Adrenal gland (tissue), 12 donors: ENCODE results near the gene KAZN. TPM values are rescaled to one million over a fixed set of nuclear protein-coding genes. Genes with fewer than 3 reads are reported as not detected.

Experiments used
- DNase-seq, 7 donors: peaks; one replicate each; pipeline ENCODE4 v3.0.0-alpha.2; 2019 to 2020
- H3K27ac ChIP-seq, 5 donors: fragments of 200-600 bp; sonication (generic) in 4 of 5; 1 replicate in 3 of 5; 2 replicates in 2 of 5; pipeline versions ENCODE4 v1.5.1 to v1.8.0; 2016 to 2020; ENCODE audit warnings: mild to moderate bottlenecking in 1 of 5
- H3K27me3 ChIP-seq: fragments of 200-600 bp; 2 replicates; pipeline ENCODE4 v1.8.0; 2021
- H3K36me3 ChIP-seq, 2 donors: fragments of 200-600 bp; replicated peaks in 1 of 2; 1 replicate in 1 of 2; 2 replicates in 1 of 2; pipeline versions ENCODE4 v1.5.1 to v1.8.0; 2018 to 2022
- H3K4me1 ChIP-seq, 2 donors: fragments of 200-600 bp; replicated peaks in 1 of 2; 1 replicate in 1 of 2; 2 replicates in 1 of 2; pipeline versions ENCODE4 v1.5.1 to v1.8.0; 2018 to 2021
- H3K4me3 ChIP-seq, 4 donors: fragments of 200-600 bp; sonication (generic) in 3 of 4; one replicate each; pipeline ENCODE4 v1.5.1; 2016 to 2018
- H3K9me3 ChIP-seq, 3 donors: fragments of 200-600 bp; sonication (generic) in 1 of 3; replicated peaks in 1 of 3; 1 replicate in 2 of 3; 2 replicates in 1 of 3; pipeline versions ENCODE4 v1.5.1 to v1.8.0; 2016 to 2021
- POLR2A ChIP-seq, 2 donors: fragments of 450-650 bp; IDR thresholded peaks; one replicate each; pipeline ENCODE4 v1.6.1; 2017; ENCODE audit warnings: antibody characterized with exemption in 2 of 2, mild to moderate bottlenecking in 2 of 2, moderate library complexity in 1 of 2
- WGBS, 4 donors: extraction: QIAGEN DNeasy Blood & Tissue Kit in 2 of 4; methylation state at CpG; one replicate each; pipeline versions ENCODE4 v1.1.5 to v1.1.7; 2013 to 2017; 5-methylcytosine and 5-hydroxymethylcytosine counted together
- intact Hi-C, 2 donors: fragments of 100-400 bp; cut with DNase I; formaldehyde crosslinking; loops; one replicate each; pipeline versions ENCODE4 v1.14.1 to v1.15.0; 2022 to 2023
- polyA plus RNA-seq, 3 donors: library from polyadenylated mRNA; stranded (reverse); fragments of 200-250 nt in 2 of 3; fragments of 350-450 nt in 1 of 3; fragmentation: Illumina TruSeq in 1 of 3; extraction: RNeasy Lipid Tissue Mini Kit (QIAGEN cat#74804) in 1 of 3; gene quantifications; one replicate each; pipeline ENCODE4 v1.2.3, GENCODE V29; 2013 to 2014
- total RNA-seq, 9 donors: library from RNA; depleted of rRNA in 4 of 9; stranded (reverse); fragments of >200 nt in 4 of 9; fragments of 120-200 nt in 1 of 9; fragmentation: NEBNext Ultra II Directional in 1 of 9; extraction: Animal tissue kit (Norgen Biotek cat#: 25700) in 1 of 9; gene quantifications; one replicate each; pipeline versions ENCODE4 v1.1.0 to v1.2.4, GENCODE V29; 2013 to 2023
- TF ChIP-seq, protein P1 (sequence below), 6 experiments: fragments of 450-650 bp in 4 of 6; fragments of 200-600 bp in 2 of 6; sonication (generic) in 1 of 6; IDR thresholded peaks; 1 replicate in 5 of 6; 2 replicates in 1 of 6; pipeline versions ENCODE4 v1.5.1 to v1.8.0; 2016 to 2021; ENCODE audit warnings: antibody characterized with exemption in 6 of 6, mild to moderate bottlenecking in 2 of 6, moderate library complexity in 1 of 6
- donor health status: healthy with polysubstance abuse.
- donor health status: Bipolar disorder and iron deficiency.
- donor health status: DM: yes; HTN: yes; CAD: no.
- donor health status: DM: no; HTN: no; CAD: no.
- donor health status: DM: no; HTN: no; CAD: no.
- donor health status: DM: yes; HTN: yes; CAD: no.

KAZN gene
- total and polyA plus RNA-seq, 12 donors, result 5.9 to 63.4 (median 29.5) TPM

DNA sequence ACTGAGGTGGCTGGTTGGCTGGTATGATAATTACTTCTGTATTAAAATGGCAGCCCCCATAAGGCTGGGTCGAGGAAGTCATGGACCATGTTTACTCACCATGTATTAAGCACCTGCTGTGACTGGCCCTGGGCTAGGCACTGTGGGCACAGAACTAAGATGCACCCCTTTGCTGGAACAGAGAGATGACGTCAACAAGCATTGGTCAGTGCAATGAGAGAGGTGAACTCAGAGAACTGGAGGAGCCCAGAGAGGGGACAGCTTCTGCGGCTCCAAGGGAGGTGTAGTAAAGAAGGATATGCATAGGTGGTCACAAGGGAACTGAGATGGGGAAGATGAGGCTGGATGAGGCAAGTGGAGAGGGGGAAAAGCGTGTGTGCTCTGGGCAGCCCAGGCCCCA is 88.7 kb downstream of the KAZN start:
- H3K4me1 ChIP-seq, result no peaks in the 10 kb centered on the region
- H3K36me3 ChIP-seq, result no peaks in the 10 kb centered on the region
- H3K27ac ChIP-seq, result no peak overlapping the region
- DNase-seq, result no peak
- H3K9me3 ChIP-seq, result no peaks in the 10 kb centered on the region
- WGBS, 4 donors, result 86 to 92% (median 86%) methylated on average over 4 of the region's 4 CpGs
- H3K4me3 ChIP-seq, result no peak overlapping the region
- intact Hi-C loops, result no loop called here
- H3K27me3 ChIP-seq, result no peaks in the 10 kb centered on the region
- no peak for TF ChIP-seq POLR2A (IDR thresholded peaks at IDR 0.05)
- TF ChIP-seq, protein P1, sequence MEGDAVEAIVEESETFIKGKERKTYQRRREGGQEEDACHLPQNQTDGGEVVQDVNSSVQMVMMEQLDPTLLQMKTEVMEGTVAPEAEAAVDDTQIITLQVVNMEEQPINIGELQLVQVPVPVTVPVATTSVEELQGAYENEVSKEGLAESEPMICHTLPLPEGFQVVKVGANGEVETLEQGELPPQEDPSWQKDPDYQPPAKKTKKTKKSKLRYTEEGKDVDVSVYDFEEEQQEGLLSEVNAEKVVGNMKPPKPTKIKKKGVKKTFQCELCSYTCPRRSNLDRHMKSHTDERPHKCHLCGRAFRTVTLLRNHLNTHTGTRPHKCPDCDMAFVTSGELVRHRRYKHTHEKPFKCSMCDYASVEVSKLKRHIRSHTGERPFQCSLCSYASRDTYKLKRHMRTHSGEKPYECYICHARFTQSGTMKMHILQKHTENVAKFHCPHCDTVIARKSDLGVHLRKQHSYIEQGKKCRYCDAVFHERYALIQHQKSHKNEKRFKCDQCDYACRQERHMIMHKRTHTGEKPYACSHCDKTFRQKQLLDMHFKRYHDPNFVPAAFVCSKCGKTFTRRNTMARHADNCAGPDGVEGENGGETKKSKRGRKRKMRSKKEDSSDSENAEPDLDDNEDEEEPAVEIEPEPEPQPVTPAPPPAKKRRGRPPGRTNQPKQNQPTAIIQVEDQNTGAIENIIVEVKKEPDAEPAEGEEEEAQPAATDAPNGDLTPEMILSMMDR (IDR thresholded peaks at IDR 0.05), result no peak

GRCh38 chr1:14689996-14690615 is 91.6 kb downstream of the KAZN start:
- TF ChIP-seq, protein P1 (IDR thresholded peaks at IDR 0.05), result no peak
- no peak for TF ChIP-seq POLR2A (IDR thresholded peaks at IDR 0.05)
- Histone ChIP-seq H3K27ac (no peak overlapping the region), H3K36me3 (no peaks in the 10 kb centered on the region), H3K9me3 (no peaks in the 10 kb centered on the region), H3K4me3 (no peak overlapping the region), H3K4me1 (no peaks in the 10 kb centered on the region), H3K27me3 (no peaks in the 10 kb centered on the region)
- 87 to 93% (median 89%) methylated on average over 15 of the region's 15 CpGs for WGBS, 4 donors
- intact Hi-C loops, result no loop called here
- DNase-seq, result no peak

DNA sequence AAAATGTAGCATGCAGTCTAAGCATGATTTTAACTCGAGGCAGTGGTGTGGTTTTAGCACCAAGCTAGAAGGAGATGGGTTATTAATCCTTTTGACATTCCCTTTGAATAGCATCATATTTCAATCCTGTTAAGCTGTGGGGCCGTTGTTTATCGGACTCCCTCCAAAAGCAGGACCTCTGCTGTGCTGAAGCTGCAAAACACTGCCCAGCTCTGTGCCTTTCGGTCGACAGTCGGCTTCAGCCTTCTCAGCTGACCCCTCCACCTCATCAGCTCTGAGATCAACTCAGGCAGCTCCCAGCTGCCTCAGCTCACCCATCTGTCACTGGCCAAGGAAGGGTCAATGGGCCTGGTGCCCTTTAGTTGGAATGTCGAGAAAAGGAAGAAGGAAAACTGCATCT is 95.5 kb downstream of the KAZN start:
- TF ChIP-seq POLR2A (IDR thresholded peaks at IDR 0.05), result no peak
- TF ChIP-seq, protein P1 (IDR thresholded peaks at IDR 0.05), result no peak
- peaks cover 7% of the 10 kb centered on the region for H3K27me3 ChIP-seq
- intact Hi-C loops, result no loop called here
- no peaks in the 10 kb centered on the region for H3K9me3 ChIP-seq
- DNase-seq, result no peak
- H3K4me1 ChIP-seq, result no peaks in the 10 kb centered on the region
- H3K36me3 ChIP-seq, result no peaks in the 10 kb centered on the region
- no peak overlapping the region for H3K27ac ChIP-seq
- WGBS, 4 donors, result 36 to 56% (median 38%) methylated on average over 6 to 7 of the region's 7 CpGs
- H3K4me3 ChIP-seq, result no peak overlapping the region

GRCh38 chr1:14694589-14694988 is 96.1 kb downstream of the KAZN start:
- no peaks in the 10 kb centered on the region for H3K9me3 ChIP-seq
- DNase-seq, result no peak
- 62 to 87% (median 83%) methylated on average over 3 of the region's 3 CpGs for WGBS, 4 donors
- intact Hi-C loops, result no loop called here
- no peaks in the 10 kb centered on the region for H3K4me1 ChIP-seq
- peaks cover 7% of the 10 kb centered on the region for H3K27me3 ChIP-seq
- no peak for TF ChIP-seq POLR2A (IDR thresholded peaks at IDR 0.05)
- TF ChIP-seq, protein P1 (IDR thresholded peaks at IDR 0.05), result no peak
- H3K4me3 ChIP-seq, result no peak overlapping the region
- H3K27ac ChIP-seq, result no peak overlapping the region
- no peaks in the 10 kb centered on the region for H3K36me3 ChIP-seq
